Muscle of back (tissue), 10 donors: Measurements from ENCODE around the gene WFDC8. TPM values are rescaled to one million over a fixed set of nuclear protein-coding genes. Genes with fewer than 3 reads are reported as not detected.

Experiments used
- polyA plus RNA-seq, 10 donors: library from polyadenylated mRNA; unstranded; fragments of 120-200 nt; gene quantifications; one replicate each; pipeline ENCODE4 v1.2.1, GENCODE V29; 2013; ENCODE audit not compliant: insufficient read length in 10 of 10

Gene WFDC8
- polyA plus RNA-seq, 10 donors: not detected

Other genes starting within 250 kb of the WFDC8 start
- gene SDC4, start 230.9 kb downstream of the WFDC8 start, polyA plus RNA-seq: 10 to 100 TPM in 3 of 10 donors, 1 to 10 TPM in 7; 4.6 to 15.3 (median 7.7) TPM
- gene SYS1, start 216.1 kb downstream of the WFDC8 start, polyA plus RNA-seq: 10 to 100 TPM; 13.7 to 17.9 (median 15.9) TPM
- gene TP53TG5, start 201.0 kb downstream of the WFDC8 start, polyA plus RNA-seq: 1 to 10 TPM in 2 of 10 donors, under 1 TPM in 8; 0.41 to 1.4 (median 0.68) TPM
- gene DBNDD2, start 171.0 kb downstream of the WFDC8 start, polyA plus RNA-seq: 10 to 100 TPM; 17.2 to 26.4 (median 22.8) TPM
- 10 to 100 TPM; 61.2 to 79.5 (median 71.6) TPM for gene PIGT, start 163.1 kb downstream of the WFDC8 start, polyA plus RNA-seq
- gene WFDC2, start 109.5 kb downstream of the WFDC8 start, polyA plus RNA-seq: 1 to 10 TPM in 1 of 10 donors, under 1 TPM in 6, not detected in 3; 0.26 to 1.9 (median 0.77) TPM
- not detected for gene SPINT3, start 63.7 kb downstream of the WFDC8 start, polyA plus RNA-seq
- gene WFDC6, start 39.8 kb downstream of the WFDC8 start, polyA plus RNA-seq: not detected
- gene EPPIN, start 31.9 kb downstream of the WFDC8 start, polyA plus RNA-seq: under 1 TPM in 2 of 10 donors, not detected in 8; 0.11 to 0.16 TPM
- gene WFDC10A, start 50.5 kb upstream of the WFDC8 start, polyA plus RNA-seq: not detected
- gene WFDC9, start 52.0 kb upstream of the WFDC8 start, polyA plus RNA-seq: not detected
- not detected for gene WFDC11, start 91.0 kb upstream of the WFDC8 start, polyA plus RNA-seq
- gene WFDC13, start 122.8 kb upstream of the WFDC8 start, polyA plus RNA-seq: not detected
- not detected for gene WFDC10B, start 125.7 kb upstream of the WFDC8 start, polyA plus RNA-seq
- gene SPINT4, start 143.1 kb upstream of the WFDC8 start, polyA plus RNA-seq: not detected
- 1 to 10 TPM in 3 of 10 donors, under 1 TPM in 5, not detected in 2; 0.32 to 2.0 (median 0.76) TPM for gene WFDC3, start 212.6 kb upstream of the WFDC8 start, polyA plus RNA-seq
- gene DNTTIP1, start 212.7 kb upstream of the WFDC8 start, polyA plus RNA-seq: 10 to 100 TPM; 33.4 to 61.4 (median 49.6) TPM
- 10 to 100 TPM; 22.4 to 53.7 (median 32.7) TPM for gene UBE2C, start 233.4 kb upstream of the WFDC8 start, polyA plus RNA-seq
- 1,000 to 10,000 TPM; 3,292 to 7,026 (median 6,344) TPM for gene TNNC2, start 248.0 kb upstream of the WFDC8 start, polyA plus RNA-seq